Upper lobe of left lung (tissue), 6 donors: ENCODE results near the gene CSH1. TPM values are rescaled to one million over a fixed set of nuclear protein-coding genes. Genes with fewer than 3 reads are reported as not detected.

Experiments
- ATAC-seq, 2 donors: fragments of 200-7000 bp; cut with Tn5 transposase; one replicate each; pipeline ENCODE4 v1.9.1; 2022; ENCODE audit warnings: mild to moderate bottlenecking in 2 of 2, moderate library complexity in 2 of 2; ENCODE audit not compliant: low FRiP score in 2 of 2
- DNase-seq, 2 donors: peaks; one replicate each; pipeline ENCODE4 v3.0.0-alpha.2; 2019 to 2020
- H3K27ac ChIP-seq, 4 donors: fragments of 200-600 bp; sonication (generic); one replicate each; pipeline ENCODE4 v1.5.1; 2016 to 2019
- H3K27me3 ChIP-seq, 4 donors: fragments of 200-600 bp; sonication (generic); one replicate each; pipeline ENCODE4 v1.5.1; 2017 to 2019
- H3K36me3 ChIP-seq, 4 donors: fragments of 200-600 bp; sonication (generic); one replicate each; pipeline ENCODE4 v1.5.1; 2016 to 2019
- H3K4me1 ChIP-seq, 4 donors: fragments of 200-600 bp; sonication (generic); one replicate each; pipeline ENCODE4 v1.5.1; 2018 to 2019
- H3K4me3 ChIP-seq, 4 donors: fragments of 200-600 bp; sonication (generic); one replicate each; pipeline ENCODE4 v1.5.1; 2017 to 2019; ENCODE audit warnings: mild to moderate bottlenecking in 2 of 4, moderate library complexity in 1 of 4
- H3K9me3 ChIP-seq, 4 donors: fragments of 200-600 bp; sonication (generic); one replicate each; pipeline ENCODE4 v1.5.1; 2018 to 2019
- CTCF ChIP-seq, 6 experiments: fragments of 450-650 bp in 4 of 6; fragments of 200-600 bp in 2 of 6; sonication (generic) in 2 of 6; IDR thresholded peaks; one replicate each; pipeline ENCODE4 v1.5.1; 2016 to 2019; ENCODE audit warnings: antibody characterized with exemption in 6 of 6
- EP300 ChIP-seq, 4 donors: sonication (generic); formaldehyde crosslinking; IDR thresholded peaks; one replicate each; pipeline ENCODE4 v1.5.1; 2017; ENCODE audit warnings: antibody characterized with exemption in 4 of 4, control low read depth in 2 of 4
- POLR2A ChIP-seq, 4 donors: fragments of 450-650 bp; IDR thresholded peaks; one replicate each; pipeline ENCODE4 v1.5.1; 2016 to 2017; ENCODE audit warnings: antibody characterized with exemption in 4 of 4, mild to moderate bottlenecking in 2 of 4
- POLR2AphosphoS5 ChIP-seq, 2 donors: sonication (generic); formaldehyde crosslinking; IDR thresholded peaks; one replicate each; pipeline ENCODE4 v1.5.1; 2017; ENCODE audit warnings: antibody characterized with exemption in 2 of 2
- WGBS, 2 donors: methylation state at CpG; one replicate each; pipeline ENCODE4 v1.1.5; 2017 to 2018; 5-methylcytosine and 5-hydroxymethylcytosine counted together
- total RNA-seq, 6 donors: library from RNA; depleted of rRNA in 4 of 6; stranded (reverse); fragments of >200 nt in 4 of 6; gene quantifications; one replicate each; pipeline versions ENCODE4 v1.1.0 to v1.2.1, GENCODE V29; 2016 to 2021
- donor health status: DM: no; HTN: no; CAD: no; lungs with moderate emphysema.
- donor health status: DM: no; HTN: yes; CAD: no; lungs with severe emphysema.

Gene CSH1
- total RNA-seq, 6 donors from 2014 or later, result not detected

- no peaks in the 10 kb centered on the region for H3K27me3 ChIP-seq
- WGBS, 2 donors, result 96 to 97% methylated on average over 12 to 21 of the region's 21 CpGs
- no peak overlapping the region for H3K4me3 ChIP-seq
- DNase-seq (no peak), ATAC-seq (no peak)
- no peak for TF ChIP-seq POLR2A (IDR thresholded peaks at IDR 0.05)
- no peak for TF ChIP-seq CTCF (IDR thresholded peaks at IDR 0.05)
- no peak for TF ChIP-seq POLR2AphosphoS5 (IDR thresholded peaks at IDR 0.05)
- no peak for TF ChIP-seq EP300 (IDR thresholded peaks at IDR 0.05)
- H3K36me3 ChIP-seq, result no peaks in the 10 kb centered on the region
- H3K27ac ChIP-seq, result no peak overlapping the region
- H3K9me3 ChIP-seq, result no peaks in the 10 kb centered on the region
- peaks cover 5 to 15% (median 10%) of the 10 kb centered on the region in 4 donors for H3K4me1 ChIP-seq
Measured at GRCh38 chr17:63942309-63942985, 46.1 kb upstream of the CSH1 start.

GRCh38 chr17:63941751-63942150 lies 45.4 kb upstream of the CSH1 start:
- 91 to 92% methylated on average over 16 to 23 of the region's 23 CpGs for WGBS, 2 donors
- H3K4me1 ChIP-seq, result peaks cover 5 to 11% (median 9%) of the 10 kb centered on the region in 4 donors
- no peak for TF ChIP-seq POLR2AphosphoS5 (IDR thresholded peaks at IDR 0.05)
- no peak for TF ChIP-seq CTCF (IDR thresholded peaks at IDR 0.05)
- no peak for TF ChIP-seq POLR2A (IDR thresholded peaks at IDR 0.05)
- TF ChIP-seq EP300 (IDR thresholded peaks at IDR 0.05), result no peak

GRCh38 chr17:63941162-63941561 lies 44.8 kb upstream of the CSH1 start:
- Histone ChIP-seq H3K36me3 (no peaks in the 10 kb centered on the region), H3K9me3 (no peaks in the 10 kb centered on the region), H3K27me3 (no peaks in the 10 kb centered on the region), H3K4me3 (no peak overlapping the region), H3K27ac (no peak overlapping the region), H3K4me1 (peaks cover 1 to 5% (median 3%) of the 10 kb centered on the region in 4 donors)
- DNase-seq (no peak), ATAC-seq (no peak)
- 85 to 93% methylated on average over 4 to 12 of the region's 12 CpGs for WGBS, 2 donors
- TF ChIP-seq POLR2AphosphoS5 (IDR thresholded peaks at IDR 0.05) (no peak), CTCF (IDR thresholded peaks at IDR 0.05) (no peak), POLR2A (IDR thresholded peaks at IDR 0.05) (no peak)

More at GRCh38 chr17:63941751-63942150, 45.4 kb upstream of the CSH1 start:
- H3K27ac ChIP-seq, result no peak overlapping the region
- ATAC-seq (no peak), DNase-seq (no peak)
- H3K36me3 ChIP-seq, result no peaks in the 10 kb centered on the region
- H3K4me3 ChIP-seq, result no peak overlapping the region
- no peaks in the 10 kb centered on the region for H3K9me3 ChIP-seq
- no peaks in the 10 kb centered on the region for H3K27me3 ChIP-seq

GRCh38 chr17:63940584-63940983 lies 44.2 kb upstream of the CSH1 start:
- H3K9me3 ChIP-seq, result no peaks in the 10 kb centered on the region
- 93 to 96% methylated on average over 5 to 14 of the region's 14 CpGs for WGBS, 2 donors

More at GRCh38 chr17:63940584-63940983, 44.2 kb upstream of the CSH1 start:
- Histone ChIP-seq H3K4me3 (no peak overlapping the region), H3K4me1 (no peaks in the 10 kb centered on the region), H3K27ac (no peak overlapping the region), H3K27me3 (no peaks in the 10 kb centered on the region), H3K36me3 (no peaks in the 10 kb centered on the region)
- ATAC-seq, result no peak
- no peak for DNase-seq
- TF ChIP-seq EP300 (IDR thresholded peaks at IDR 0.05), result no peak
- no peak for TF ChIP-seq CTCF (IDR thresholded peaks at IDR 0.05)
- no peak for TF ChIP-seq POLR2A (IDR thresholded peaks at IDR 0.05)
- no peak for TF ChIP-seq POLR2AphosphoS5 (IDR thresholded peaks at IDR 0.05)
